Mesendoderm (in vitro differentiated cells): ENCODE data around the gene TYROBP.
A peak's percentile ranks its signal among the peaks of the same experiment; 100 is the strongest.

Experiments used
- DNase-seq: peaks from one replicate; pipeline ENCODE4 v3.0.0; 2013
- H2AK5ac ChIP-seq: 2 replicates; pipeline ENCODE4 v1.6.1; 2013; ENCODE audit warnings: low read length, inconsistent platforms
- H2BK120ac ChIP-seq: 2 replicates; pipeline ENCODE4 v1.6.1; 2013; ENCODE audit warnings: low read depth, mild to moderate bottlenecking, low read length, moderate library complexity, mixed read lengths
- H2BK15ac ChIP-seq: replicated peaks from 2 replicates; pipeline ENCODE4 v1.6.1; 2013; ENCODE audit warnings: low read depth, mild to moderate bottlenecking, moderate library complexity
- H2BK5ac ChIP-seq: 2 replicates; pipeline ENCODE4 v1.6.1; 2013; ENCODE audit warnings: low read length, inconsistent platforms
- H3K18ac ChIP-seq: 2 replicates; pipeline ENCODE4 v1.6.1; 2013; ENCODE audit warnings: mild to moderate bottlenecking, low read length, mixed read lengths
- H3K23ac ChIP-seq: one replicate; pipeline ENCODE4 v1.6.1; 2013; ENCODE audit warnings: low read length
- H3K27ac ChIP-seq: 2 replicates; pipeline ENCODE4 v1.5.1; 2013; ENCODE audit warnings: low read depth, mild to moderate bottlenecking, inconsistent platforms, low read length, moderate library complexity
- H3K27me3 ChIP-seq: 2 replicates; pipeline ENCODE4 v1.6.1; 2013; ENCODE audit warnings: low read length, control low read depth, mild to moderate bottlenecking, inconsistent platforms; ENCODE audit not compliant: insufficient read depth, poor library complexity
- H3K36me3 ChIP-seq: 2 replicates; pipeline ENCODE4 v1.6.1; 2013; ENCODE audit warnings: low read length, inconsistent platforms; ENCODE audit not compliant: control insufficient read depth, insufficient read depth
- H3K4ac ChIP-seq: one replicate; pipeline ENCODE4 v1.6.1; 2013; ENCODE audit warnings: low read depth, mild to moderate bottlenecking, low read length, moderate library complexity
- H3K4me1 ChIP-seq: 2 replicates; pipeline ENCODE4 v1.6.1; 2013; ENCODE audit warnings: low read depth, low read length, inconsistent platforms; ENCODE audit not compliant: control insufficient read depth
- H3K4me2 ChIP-seq: 2 replicates; pipeline ENCODE4 v1.6.1; 2013; ENCODE audit warnings: low read length
- H3K4me3 ChIP-seq: 2 replicates; pipeline ENCODE4 v1.5.1; 2013; ENCODE audit warnings: mild to moderate bottlenecking, low read length
- H3K56ac ChIP-seq: one replicate; pipeline ENCODE4 v1.6.1; 2013; ENCODE audit warnings: low read length
- H3K79me1 ChIP-seq: 2 replicates; pipeline ENCODE4 v1.6.1; 2013; ENCODE audit warnings: low read length, inconsistent platforms
- H3K79me2 ChIP-seq: 2 replicates; pipeline ENCODE4 v1.6.1; 2013; ENCODE audit warnings: mild to moderate bottlenecking, low read length; ENCODE audit not compliant: control insufficient read depth, insufficient read depth
- H3K9ac ChIP-seq: 2 replicates; pipeline ENCODE4 v1.6.1; 2013; ENCODE audit warnings: low read length, inconsistent platforms
- H4K5ac ChIP-seq: one replicate; pipeline ENCODE4 v1.6.1; 2013; ENCODE audit warnings: low read length
- H4K8ac ChIP-seq: one replicate; pipeline ENCODE4 v1.6.1; 2013; ENCODE audit warnings: low read depth, mild to moderate bottlenecking, control low read depth, low read length, moderate library complexity
- WGBS: extraction: QIAGEN DNeasy Blood & Tissue Kit; methylation state at CpG from one replicate; pipeline ENCODE4 v1.1.7; 2013; ENCODE audit warnings: low lambda C conversion rate, missing lambda C conversion rate; ENCODE audit not compliant: insufficient coverage; ENCODE audit errors: extremely low coverage; 5-methylcytosine and 5-hydroxymethylcytosine counted together

The TYROBP gene

GRCh38 chr19:35905178-35905727 lies 2.8 kb downstream of the TYROBP start:
- Histone ChIP-seq H4K8ac (no peak overlapping the region), H3K79me1 (no peaks in the 10 kb centered on the region), H3K18ac (no peak overlapping the region), H2BK5ac (no peak overlapping the region), H3K56ac (peak overlapping the region; percentile 34), H3K79me2 (no peaks in the 10 kb centered on the region), H3K27ac (no peak overlapping the region), H3K4ac (no peak overlapping the region), H4K5ac (no peak overlapping the region), H2BK15ac (no peak overlapping the region), H3K23ac (no peak overlapping the region), H3K4me1 (peaks cover 9% of the 10 kb centered on the region), H3K9ac (no peak overlapping the region), H3K4me3 (no peak overlapping the region), H3K36me3 (no peaks in the 10 kb centered on the region), H2AK5ac (no peak overlapping the region), H3K4me2 (no peak overlapping the region), H2BK120ac (no peak overlapping the region), H3K27me3 (no peaks in the 10 kb centered on the region)
- DNase-seq = no peak
- no CpG with 5 or more reads among the region's 6 CpGs for WGBS

GRCh38 chr19:35904311-35905068 lies 3.6 kb downstream of the TYROBP start:
- Histone ChIP-seq H3K18ac (no peak overlapping the region), H2BK120ac (no peak overlapping the region), H3K56ac (no peak overlapping the region), H3K36me3 (no peaks in the 10 kb centered on the region), H2BK15ac (no peak overlapping the region), H3K27ac (no peak overlapping the region), H3K4me3 (no peak overlapping the region), H3K4me1 (peaks cover 9% of the 10 kb centered on the region), H3K23ac (no peak overlapping the region), H3K79me2 (no peaks in the 10 kb centered on the region), H4K5ac (no peak overlapping the region), H2AK5ac (no peak overlapping the region), H2BK5ac (no peak overlapping the region), H3K79me1 (no peaks in the 10 kb centered on the region), H3K27me3 (no peaks in the 10 kb centered on the region), H3K4ac (no peak overlapping the region), H3K4me2 (no peak overlapping the region), H3K9ac (no peak overlapping the region), H4K8ac (no peak overlapping the region)
- DNase-seq = no peak
- WGBS = no CpG with 5 or more reads among the region's 10 CpGs

GRCh38 chr19:35903550-35904179 lies 4.4 kb downstream of the TYROBP start:
- Histone ChIP-seq H3K23ac (no peak overlapping the region), H2BK5ac (no peak overlapping the region), H3K27me3 (no peaks in the 10 kb centered on the region), H3K27ac (no peak overlapping the region), H2BK120ac (no peak overlapping the region), H4K5ac (no peak overlapping the region), H3K36me3 (no peaks in the 10 kb centered on the region), H2AK5ac (no peak overlapping the region), H3K4ac (no peak overlapping the region), H3K56ac (peak overlapping the region; percentile 89), H3K18ac (no peak overlapping the region), H3K4me1 (peaks cover 9% of the 10 kb centered on the region), H4K8ac (no peak overlapping the region), H3K79me1 (no peaks in the 10 kb centered on the region), H2BK15ac (no peak overlapping the region), H3K4me3 (no peak overlapping the region), H3K9ac (peak overlapping the region; percentile 68), H3K4me2 (peak overlapping the region; percentile 78), H3K79me2 (peaks cover under 1% of the 10 kb centered on the region)
- DNase-seq = peak; percentile 93
- WGBS = no CpG with 5 or more reads among the region's 24 CpGs

GRCh38 chr19:35902870-35903475 lies 5.1 kb downstream of the TYROBP start:
- no peaks in the 10 kb centered on the region for H3K36me3 ChIP-seq
- H3K79me2 ChIP-seq = peaks cover 2% of the 10 kb centered on the region
- H2BK120ac ChIP-seq = no peak overlapping the region
- DNase-seq = no peak
- no peak overlapping the region for H3K4ac ChIP-seq
- no peaks in the 10 kb centered on the region for H3K27me3 ChIP-seq
- H3K23ac ChIP-seq = no peak overlapping the region
- H2AK5ac ChIP-seq = peak overlapping the region; percentile 58
- no CpG with 5 or more reads among the region's 10 CpGs for WGBS
- peak overlapping the region; percentile 78 for H3K4me2 ChIP-seq
- H3K27ac ChIP-seq = no peak overlapping the region
- peak overlapping the region; percentile 89 for H3K56ac ChIP-seq
- H2BK15ac ChIP-seq = no peak overlapping the region
- H3K18ac ChIP-seq = no peak overlapping the region
- peak overlapping the region; percentile 68 for H3K9ac ChIP-seq
- H4K5ac ChIP-seq = no peak overlapping the region
- peaks cover 3% of the 10 kb centered on the region for H3K79me1 ChIP-seq
- H2BK5ac ChIP-seq = no peak overlapping the region
- no peak overlapping the region for H4K8ac ChIP-seq
- peaks cover 9% of the 10 kb centered on the region for H3K4me1 ChIP-seq
- no peak overlapping the region for H3K4me3 ChIP-seq

GRCh38 chr19:35901854-35902661 lies 6.0 kb downstream of the TYROBP start, which contains the start of gene HCST:
Gene HCST (plus strand): TSS chr19:35902529. CDS start chr19:35902594, 65 bp downstream.
- H2BK5ac ChIP-seq = no peak within 1 kb of the TSS
- peaks cover 6% of the 10 kb centered on the region for H3K79me1 ChIP-seq
- peak within 1 kb of the TSS; percentile 68 for H3K9ac ChIP-seq
- H3K4me1 ChIP-seq = peaks cover 7% of the 10 kb centered on the region
- H2BK15ac ChIP-seq = no peak within 1 kb of the TSS
- H3K4me3 ChIP-seq = no peak within 1 kb of the TSS
- no peak within 1 kb of the TSS for H3K18ac ChIP-seq
- no peak within 1 kb of the TSS for H4K5ac ChIP-seq
- H3K23ac ChIP-seq = no peak within 1 kb of the TSS
- no peak within 1 kb of the TSS for H4K8ac ChIP-seq
- no peak within 1 kb of the TSS for H2BK120ac ChIP-seq
- H3K56ac ChIP-seq = peak within 1 kb of the TSS; percentile 89
- peaks cover 2% of the 10 kb centered on the region for H3K79me2 ChIP-seq
- peak within 1 kb of the TSS; percentile 93 for H2AK5ac ChIP-seq
- H3K36me3 ChIP-seq = peaks cover 3% of the 10 kb centered on the region
- no peak for DNase-seq
- WGBS = no CpG with 5 or more reads among the region's 6 CpGs
- no peak within 1 kb of the TSS for H3K27ac ChIP-seq
- H3K4me2 ChIP-seq = peak within 1 kb of the TSS; percentile 78
- H3K4ac ChIP-seq = no peak within 1 kb of the TSS
- H3K27me3 ChIP-seq = no peaks in the 10 kb centered on the region
